HepG2 (cell line): ENCODE measurements around the gene HPS6. TPM values are rescaled to one million over a fixed set of nuclear protein-coding genes. Genes with fewer than 3 reads are reported as not detected.

ENCODE experiments used
- ATAC-seq: fragments of 200-7000 bp; cut with Tn5 transposase; 3 replicates; pipeline ENCODE4 v1.9.1; 2020; ENCODE audit warnings: mild to moderate bottlenecking, moderate library complexity
- BruUV-seq: library from RNA; stranded (reverse); fragments of 400-500 nt; replicated peaks from 2 replicates; lab custom pipeline; 2021; lab: Mats Ljungman, UMichigan
- CTCF ChIA-PET: fragments of 300-600 bp; formaldehyde crosslinking; extraction: SDS; loops from one replicate; lab custom pipeline; 2021; ENCODE audit warnings: low total read pairs, inconsistent platforms, low intra/inter-chr PET ratio; lab: Yijun Ruan, JAX
- POLR2A ChIA-PET: fragments of 350-600 bp; sonication (Branson Sonifier 250); formaldehyde crosslinking; loops from one replicate; lab custom pipeline; 2020; ENCODE audit warnings: antibody characterized with exemption, inconsistent platforms; lab: Yijun Ruan, JAX
- DNase-seq: peaks from one replicate; pipeline ENCODE4 v3.0.0-alpha.2; 2015; ENCODE audit warnings: low spot score
- FAIRE-seq: peaks from 3 replicates; lab custom pipeline; 2011; peaks lifted over from hg19 to GRCh38; lab: Jason Lieb, UNC
- H2AFZ ChIP-seq: one replicate; pipeline ENCODE4 v1.6.1; 2011; ENCODE audit warnings: low read length, inconsistent platforms
- H3K27ac ChIP-seq: fragments of 300-600 bp; 3 replicates; pipeline ENCODE4 v1.8.0; 2011; ENCODE audit warnings: mixed run types, mild to moderate bottlenecking, mixed read lengths, low read length, inconsistent platforms; ENCODE audit not compliant: insufficient read depth; ENCODE audit errors: extremely low read length
- H3K27me3 ChIP-seq, 2 experiments: fragments of 200-600 bp in 1 of 2; 2 replicates in 1 of 2; 3 replicates in 1 of 2; pipeline versions ENCODE4 v1.6.0 to v1.8.0; 2011; ENCODE audit warnings: low read length in 2 of 2, mild to moderate bottlenecking in 2 of 2, moderate library complexity in 2 of 2, inconsistent platforms in 1 of 2; ENCODE audit not compliant: insufficient read depth in 2 of 2, control insufficient read depth in 1 of 2
- H3K36me3 ChIP-seq, 2 experiments: fragments of 200-600 bp in 1 of 2; replicated peaks in 1 of 2; 2 replicates in 1 of 2; 3 replicates in 1 of 2; pipeline versions ENCODE4 v1.5.1 to v1.8.0; 2011; ENCODE audit warnings: low read length in 2 of 2, inconsistent platforms in 1 of 2; ENCODE audit not compliant: insufficient read depth in 2 of 2, control insufficient read depth in 1 of 2
- H3K4me1 ChIP-seq: 2 replicates; pipeline ENCODE4 v1.5.1; 2012; ENCODE audit warnings: low read length, inconsistent platforms; ENCODE audit not compliant: insufficient read depth
- H3K4me2 ChIP-seq: 2 replicates; pipeline ENCODE4 v1.6.0; 2011; ENCODE audit warnings: low read depth, low read length, inconsistent platforms
- H3K4me3 ChIP-seq, 3 experiments: fragments of 200-600 bp in 1 of 3; sonication (generic), shearing (Covaris generic) in 1 of 3; replicated peaks in 1 of 3; 2 replicates each; pipeline ENCODE4 v1.5.1; 2011 to 2016; ENCODE audit warnings: low read length in 3 of 3, inconsistent platforms in 2 of 3, low read depth in 2 of 3, mild to moderate bottlenecking in 2 of 3, control low read depth in 1 of 3, mixed read lengths in 1 of 3; ENCODE audit not compliant: insufficient read depth in 1 of 3
- H3K79me2 ChIP-seq: one replicate; pipeline ENCODE4 v1.6.1; 2011; ENCODE audit warnings: low read length, inconsistent platforms; ENCODE audit not compliant: insufficient read depth
- H3K9ac ChIP-seq: 2 replicates; pipeline ENCODE4 v1.6.0; 2011; ENCODE audit warnings: mild to moderate bottlenecking, low read depth, low read length, inconsistent platforms; ENCODE audit not compliant: insufficient read depth
- H3K9me3 ChIP-seq: 2 replicates; pipeline ENCODE4 v1.5.1; 2012; ENCODE audit warnings: mild to moderate bottlenecking, low read length
- H4K20me1 ChIP-seq: 2 replicates; pipeline ENCODE4 v1.6.0; 2011; ENCODE audit warnings: inconsistent platforms, mild to moderate bottlenecking, low read length, moderate library complexity; ENCODE audit not compliant: insufficient read depth
- CHD4 ChIP-seq: fragments of 200-600 bp; sonication (generic); IDR thresholded peaks from 2 replicates; pipeline ENCODE4 v1.7.0; 2017; ENCODE audit warnings: mild to moderate bottlenecking, low read length, borderline replicate concordance
- KDM1A ChIP-seq: IDR thresholded peaks from 2 replicates; pipeline ENCODE4 v1.6.1; 2016; ENCODE audit warnings: missing compliant biosample characterization
- MTF1 ChIP-seq: sonication (generic); formaldehyde crosslinking; IDR thresholded peaks from 2 replicates; pipeline ENCODE4 v1.5.0; 2020; ENCODE audit warnings: missing genetic modification reagents
- ZC3H13 ChIP-seq: sonication (generic); formaldehyde crosslinking; IDR thresholded peaks from 2 replicates; pipeline ENCODE4 v1.8.1; 2023; ENCODE audit warnings: mild to moderate bottlenecking, missing genetic modification reagents, moderate library complexity
- ZNF629 ChIP-seq: sonication (generic); formaldehyde crosslinking; conservative IDR thresholded peaks from 2 replicates; pipeline ENCODE4 v1.5.0; 2020; ENCODE audit warnings: missing genetic modification reagents
- WGBS: methylation state at CpG from one replicate; pipeline ENCODE4 v1.1.6; 2017; ENCODE audit warnings: low lambda C conversion rate; 5-methylcytosine and 5-hydroxymethylcytosine counted together
- in situ Hi-C: cut with HindIII; loops from 2 replicates; pipeline ENCODE4 v1.10.0; 2017; ENCODE audit warnings: low pct_unique_long_range_greater_than_20kb; ENCODE audit not compliant: extremely low pct_ligation_motif_present
- intact Hi-C: fragments of 100-400 bp; cut with micrococcal nuclease; formaldehyde crosslinking; loops from one replicate; pipeline ENCODE4 v1.10.0; 2022; ENCODE audit not compliant: unreplicated experiment
- polyA plus RNA-seq, 8 experiments: library from polyadenylated mRNA; depleted of rRNA in 3 of 8; stranded (reverse) in 7 of 8; unstranded in 1 of 8; fragments of >200 nt; fragmentation: Illumina TruSeq in 4 of 8; extraction: Trizol in 4 of 8; gene quantifications; 2 replicates each; pipeline versions ENCODE4 v1.2.1 to v1.2.3, GENCODE V29; 2011 to 2016; ENCODE audit warnings: low read depth in 4 of 8, missing spikeins in 1 of 8, mixed read lengths in 1 of 8; ENCODE audit not compliant: insufficient read depth in 1 of 8
- total RNA-seq, 5 experiments: library from RNA; depleted of rRNA; stranded (reverse); fragments of >200 nt; fragmentation: Illumina TruSeq; extraction: Trizol; gene quantifications; 2 replicates each; pipeline ENCODE4 v1.2.3, GENCODE V29; 2016; ENCODE audit warnings: low read depth in 1 of 5
- TF ChIP-seq, protein P1 (sequence below): sonication (generic); formaldehyde crosslinking; IDR thresholded peaks from 2 replicates; pipeline ENCODE4 v1.5.0; 2020; ENCODE audit warnings: mild to moderate bottlenecking, missing genetic modification reagents, moderate library complexity

Gene HPS6
- total and polyA plus RNA-seq, 2 of the 13 experiments (the other 11 are each of a cell fraction or from before 2014, with no cell fraction given): 2.9 to 14.9 TPM

GRCh38 chr10:102111276-102111675 lies 46.1 kb downstream of the HPS6 start (continued):
- no peak for TF ChIP-seq ZC3H13 (CRISPR knock-in tag)

GRCh38 chr10:102112210-102112817 lies 47.2 kb downstream of the HPS6 start:
- FAIRE-seq: peak; percentile 63
- Histone ChIP-seq H3K4me1 (peaks cover 42% of the 10 kb centered on the region), H3K79me2 (peaks cover 20% of the 10 kb centered on the region), H3K36me3 (peaks cover 25 to 42% of the 10 kb centered on the region in 2 experiments), H3K27ac (no peak overlapping the region), H4K20me1 (peaks cover 9% of the 10 kb centered on the region), H3K4me3 (no peak overlapping the region), H3K27me3 (no peaks in the 10 kb centered on the region), H3K4me2 (peak overlapping the region; percentile 88), H3K9me3 (no peaks in the 10 kb centered on the region), H2AFZ (no peak overlapping the region), H3K9ac (no peak overlapping the region)
- no peak for ATAC-seq
- no TSS peak for BruUV-seq
- no peak for DNase-seq
- TF ChIP-seq MTF1 (CRISPR knock-in tag) (no peak), ZNF629 (CRISPR knock-in tag) (peak; percentile 89), CHD4 (peak; percentile 63; the same call in 1 of the 2 replicates), KDM1A (CRISPR knock-in tag) (0 out of 2 replicates have a peak, but pooled peaks have one; percentile 18)
- TF ChIP-seq, protein P1, sequence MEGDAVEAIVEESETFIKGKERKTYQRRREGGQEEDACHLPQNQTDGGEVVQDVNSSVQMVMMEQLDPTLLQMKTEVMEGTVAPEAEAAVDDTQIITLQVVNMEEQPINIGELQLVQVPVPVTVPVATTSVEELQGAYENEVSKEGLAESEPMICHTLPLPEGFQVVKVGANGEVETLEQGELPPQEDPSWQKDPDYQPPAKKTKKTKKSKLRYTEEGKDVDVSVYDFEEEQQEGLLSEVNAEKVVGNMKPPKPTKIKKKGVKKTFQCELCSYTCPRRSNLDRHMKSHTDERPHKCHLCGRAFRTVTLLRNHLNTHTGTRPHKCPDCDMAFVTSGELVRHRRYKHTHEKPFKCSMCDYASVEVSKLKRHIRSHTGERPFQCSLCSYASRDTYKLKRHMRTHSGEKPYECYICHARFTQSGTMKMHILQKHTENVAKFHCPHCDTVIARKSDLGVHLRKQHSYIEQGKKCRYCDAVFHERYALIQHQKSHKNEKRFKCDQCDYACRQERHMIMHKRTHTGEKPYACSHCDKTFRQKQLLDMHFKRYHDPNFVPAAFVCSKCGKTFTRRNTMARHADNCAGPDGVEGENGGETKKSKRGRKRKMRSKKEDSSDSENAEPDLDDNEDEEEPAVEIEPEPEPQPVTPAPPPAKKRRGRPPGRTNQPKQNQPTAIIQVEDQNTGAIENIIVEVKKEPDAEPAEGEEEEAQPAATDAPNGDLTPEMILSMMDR (CRISPR knock-in tag): peak; percentile 52
- 79% methylated on average over 3 of the region's 3 CpGs for WGBS
- ChIA-PET POLR2A (interaction anchor here (3.2 kb wide), 1 partner anchor 11 kb away, joined by 28 read pairs; no protein-coding TSS in a partner anchor), CTCF (no interaction called here)
- intact Hi-C loops (no loop called here), in situ Hi-C loops (no loop called here)
